Caco-2 (cell line): Measurements from ENCODE around the gene FBXW4. TPM values are rescaled to one million over a fixed set of nuclear protein-coding genes. Genes with fewer than 3 reads are reported as not detected.

Experiments used
- BruUV-seq: library from RNA; stranded (reverse); fragments of 400-500 nt; replicated peaks from 2 replicates; lab custom pipeline; 2021; lab: Mats Ljungman, UMichigan
- CTCF ChIA-PET: fragments of 300-600 bp; sonication (Branson Sonifier 250); formaldehyde crosslinking; loops from one replicate; lab custom pipeline; 2022; ENCODE audit warnings: antibody characterized with exemption; lab: Charles Lee
- POLR2A ChIA-PET: fragments of 300-600 bp; sonication (Branson Sonifier 250); formaldehyde crosslinking; loops from one replicate; lab custom pipeline; 2022; ENCODE audit warnings: antibody characterized with exemption; lab: Charles Lee
- DNase-seq, 2 experiments: peaks; one replicate each; pipeline versions ENCODE4 v3.0.0 to v3.0.0-alpha.2; 2020 to 2022
- H3K27me3 ChIP-seq: replicated peaks from 2 replicates; pipeline ENCODE4 v1.6.0; 2011; ENCODE audit warnings: low read length; ENCODE audit not compliant: control insufficient read depth, insufficient read depth
- H3K36me3 ChIP-seq: 2 replicates; pipeline ENCODE4 v1.5.1; 2011; ENCODE audit warnings: low read length; ENCODE audit not compliant: control insufficient read depth, insufficient read depth
- H3K4me1 ChIP-seq: fragments of 250-450 bp; sonication (Bioruptor Pico); 2 replicates; pipeline ENCODE4 v1.5.1; 2020; ENCODE audit warnings: mild to moderate bottlenecking
- H3K4me3 ChIP-seq: 2 replicates; pipeline ENCODE4 v1.5.1; 2011; ENCODE audit warnings: low read depth, mild to moderate bottlenecking, control low read depth, low read length
- H3K9me3 ChIP-seq: fragments of 250-450 bp; sonication (Bioruptor Pico); 2 replicates; pipeline ENCODE4 v1.5.1; 2020; ENCODE audit warnings: mild to moderate bottlenecking, moderate library complexity
- H3K27ac Mint-ChIP-seq: one replicate; pipeline ENCODE4 v1.8.0; 2022; ENCODE audit warnings: mixed read lengths; ENCODE audit not compliant: unreplicated experiment
- H3K27me3 Mint-ChIP-seq: one replicate; pipeline ENCODE4 v1.8.0; 2022; ENCODE audit warnings: mixed read lengths; ENCODE audit not compliant: insufficient read depth, unreplicated experiment
- H3K36me3 Mint-ChIP-seq: one replicate; pipeline ENCODE4 v1.8.0; 2022; ENCODE audit warnings: mild to moderate bottlenecking, mixed read lengths; ENCODE audit not compliant: insufficient read depth, unreplicated experiment
- H3K4me1 Mint-ChIP-seq: one replicate; pipeline ENCODE4 v1.8.0; 2022; ENCODE audit warnings: low read depth, mixed read lengths; ENCODE audit not compliant: unreplicated experiment
- H3K4me3 Mint-ChIP-seq: one replicate; pipeline ENCODE4 v1.8.0; 2022; ENCODE audit warnings: mild to moderate bottlenecking, moderate library complexity, mixed read lengths; ENCODE audit not compliant: unreplicated experiment
- H3K9me3 Mint-ChIP-seq: one replicate; pipeline ENCODE4 v1.8.0; 2022; ENCODE audit warnings: mixed read lengths; ENCODE audit not compliant: unreplicated experiment
- CTCF ChIP-seq, 2 experiments: fragments of 200-600 bp in 1 of 2; IDR thresholded peaks; 1 replicate in 1 of 2; 2 replicates in 1 of 2; pipeline versions ENCODE4 v1.5.1 to v1.8.0; 2011 to 2022; ENCODE audit warnings: antibody characterized with exemption in 1 of 2, control low read depth in 1 of 2, inconsistent platforms in 1 of 2, low read depth in 1 of 2, low read length in 1 of 2, mild to moderate bottlenecking in 1 of 2, moderate library complexity in 1 of 2; ENCODE audit not compliant: insufficient read depth in 1 of 2, severe bottlenecking in 1 of 2, unreplicated experiment in 1 of 2
- intact Hi-C: fragments of 100-400 bp; cut with micrococcal nuclease; formaldehyde crosslinking; loops from one replicate; pipeline ENCODE4 v1.10.0; 2022; ENCODE audit not compliant: unreplicated experiment
- total RNA-seq: library from RNA; stranded (reverse); gene quantifications from 2 replicates; pipeline ENCODE4 v1.2.3, GENCODE V29; 2022

Gene FBXW4
- total RNA-seq, 1 experiment from 2014 or later = 44.0 TPM

- Mint-ChIP-seq H3K9me3 (no peaks in the 10 kb centered on the region), H3K27me3 (no peaks in the 10 kb centered on the region), H3K4me1 (no peaks in the 10 kb centered on the region), H3K4me3 (no peak overlapping the region), H3K27ac (no peak overlapping the region), H3K36me3 (peaks cover 3% of the 10 kb centered on the region)
- BruUV-seq = no TSS peak
- no peak for DNase-seq
- TF ChIP-seq CTCF (IDR thresholded peaks at IDR 0.05; ENCODE audit: insufficient read depth in 1 of 2, low read depth in 1 of 2, low read length in 1 of 2, severe bottlenecking in 1 of 2, unreplicated experiment in 1 of 2) = no peak
- H3K36me3 ChIP-seq = no peaks in the 10 kb centered on the region
- intact Hi-C loops = no loop called here
- no peaks in the 10 kb centered on the region for H3K27me3 ChIP-seq
- 0 out of 2 replicates have a peak, but pooled peaks cover 3% of the 10 kb centered on the region for H3K4me1 ChIP-seq
- ChIA-PET CTCF (interaction anchor here (0.6 kb wide), 1 partner anchor 29 kb away, joined by 3 read pairs; no protein-coding TSS in a partner anchor), POLR2A (no interaction called here)
- H3K4me3 ChIP-seq = no peak overlapping the region
- H3K9me3 ChIP-seq = no peaks in the 10 kb centered on the region
Observed at GRCh38 chr10:101710059-101710695, 15.2 kb upstream of the FBXW4 start.

GRCh38 chr10:101709359-101710058 lies 14.5 kb upstream of the FBXW4 start:
- no peak for TF ChIP-seq CTCF (IDR thresholded peaks at IDR 0.05; ENCODE audit: insufficient read depth in 1 of 2, low read depth in 1 of 2, low read length in 1 of 2, severe bottlenecking in 1 of 2, unreplicated experiment in 1 of 2)
- no TSS peak for BruUV-seq
- H3K4me3 ChIP-seq = no peak overlapping the region
- no peaks in the 10 kb centered on the region for H3K9me3 ChIP-seq
- Mint-ChIP-seq H3K4me1 (no peaks in the 10 kb centered on the region), H3K27me3 (no peaks in the 10 kb centered on the region), H3K4me3 (no peak overlapping the region), H3K36me3 (no peaks in the 10 kb centered on the region), H3K27ac (no peak overlapping the region), H3K9me3 (no peaks in the 10 kb centered on the region)
- intact Hi-C loops = no loop called here
- no peaks in the 10 kb centered on the region for H3K27me3 ChIP-seq
- no peaks in the 10 kb centered on the region for H3K36me3 ChIP-seq
- CTCF ChIA-PET = interaction anchor here (0.6 kb wide), 1 partner anchor 29 kb away, joined by 3 read pairs; no protein-coding TSS in a partner anchor
- H3K4me1 ChIP-seq = 0 out of 2 replicates have a peak, but pooled peaks cover 3% of the 10 kb centered on the region
- no peak for DNase-seq
- POLR2A ChIA-PET = no interaction called here

- BruUV-seq = no TSS peak
- H3K4me1 ChIP-seq = 0 out of 2 replicates have a peak, but pooled peaks cover 3% of the 10 kb centered on the region
- Mint-ChIP-seq H3K27me3 (no peaks in the 10 kb centered on the region), H3K27ac (no peak overlapping the region), H3K9me3 (no peaks in the 10 kb centered on the region), H3K4me1 (no peaks in the 10 kb centered on the region), H3K36me3 (no peaks in the 10 kb centered on the region), H3K4me3 (no peak overlapping the region)
- TF ChIP-seq CTCF (IDR thresholded peaks at IDR 0.05; ENCODE audit: insufficient read depth in 1 of 2, low read depth in 1 of 2, low read length in 1 of 2, severe bottlenecking in 1 of 2, unreplicated experiment in 1 of 2) = no peak
- H3K9me3 ChIP-seq = no peaks in the 10 kb centered on the region
- intact Hi-C loops = no loop called here
- DNase-seq = no peak
- H3K4me3 ChIP-seq = no peak overlapping the region
- no peaks in the 10 kb centered on the region for H3K36me3 ChIP-seq
- ChIA-PET CTCF (no interaction called here), POLR2A (no interaction called here)
- no peaks in the 10 kb centered on the region for H3K27me3 ChIP-seq
Observed at GRCh38 chr10:101708870-101709269, 13.9 kb upstream of the FBXW4 start.
